SJSA1 (cell line): ENCODE measurements around the gene PHLDB3. TPM values are rescaled to one million over a fixed set of nuclear protein-coding genes. Genes with fewer than 3 reads are reported as not detected.
"Not testable (repeated sequence)": the region's sequence is repeated elsewhere in the genome, so short reads cannot be mapped to it uniquely, and the experiment has no call there.

Source experiments
- DNase-seq, 2 experiments: peaks; one replicate each; pipeline ENCODE4 v3.0.0-alpha.2; 2015 to 2020; ENCODE audit warnings: low spot score in 2 of 2, low read depth in 1 of 2
- H3K27ac ChIP-seq: fragments of 250-450 bp; sonication (Bioruptor Pico); 2 replicates; pipeline ENCODE4 v1.5.1; 2020; ENCODE audit warnings: mild to moderate bottlenecking, moderate library complexity
- H3K27me3 ChIP-seq: fragments of 250-450 bp; sonication (Bioruptor Pico); replicated peaks from 2 replicates; pipeline ENCODE4 v1.5.1; 2020; ENCODE audit warnings: mild to moderate bottlenecking, moderate library complexity
- H3K36me3 ChIP-seq: fragments of 250-450 bp; sonication (Bioruptor Pico); 2 replicates; pipeline ENCODE4 v1.5.1; 2020; ENCODE audit warnings: mild to moderate bottlenecking
- H3K4me1 ChIP-seq: fragments of 250-450 bp; sonication (Bioruptor Pico); replicated peaks from 2 replicates; pipeline ENCODE4 v1.6.1; 2021; ENCODE audit warnings: mild to moderate bottlenecking
- H3K4me3 ChIP-seq: fragments of 250-450 bp; sonication (Bioruptor Pico); 2 replicates; pipeline ENCODE4 v1.5.1; 2020; ENCODE audit warnings: mild to moderate bottlenecking
- H3K9me3 ChIP-seq: fragments of 250-450 bp; sonication (Bioruptor Pico); replicated peaks from 2 replicates; pipeline ENCODE4 v1.5.1; 2020; ENCODE audit warnings: mild to moderate bottlenecking
- total RNA-seq: library from RNA; depleted of rRNA; stranded (reverse); fragments of >200 nt; shearing (Covaris generic); gene quantifications from 2 replicates; pipeline ENCODE4 v1.2.3, GENCODE V29; 2014; rRNA removed

PHLDB3 gene
- 15.1 and 15.8 TPM in 2 replicates for total RNA-seq

DNA sequence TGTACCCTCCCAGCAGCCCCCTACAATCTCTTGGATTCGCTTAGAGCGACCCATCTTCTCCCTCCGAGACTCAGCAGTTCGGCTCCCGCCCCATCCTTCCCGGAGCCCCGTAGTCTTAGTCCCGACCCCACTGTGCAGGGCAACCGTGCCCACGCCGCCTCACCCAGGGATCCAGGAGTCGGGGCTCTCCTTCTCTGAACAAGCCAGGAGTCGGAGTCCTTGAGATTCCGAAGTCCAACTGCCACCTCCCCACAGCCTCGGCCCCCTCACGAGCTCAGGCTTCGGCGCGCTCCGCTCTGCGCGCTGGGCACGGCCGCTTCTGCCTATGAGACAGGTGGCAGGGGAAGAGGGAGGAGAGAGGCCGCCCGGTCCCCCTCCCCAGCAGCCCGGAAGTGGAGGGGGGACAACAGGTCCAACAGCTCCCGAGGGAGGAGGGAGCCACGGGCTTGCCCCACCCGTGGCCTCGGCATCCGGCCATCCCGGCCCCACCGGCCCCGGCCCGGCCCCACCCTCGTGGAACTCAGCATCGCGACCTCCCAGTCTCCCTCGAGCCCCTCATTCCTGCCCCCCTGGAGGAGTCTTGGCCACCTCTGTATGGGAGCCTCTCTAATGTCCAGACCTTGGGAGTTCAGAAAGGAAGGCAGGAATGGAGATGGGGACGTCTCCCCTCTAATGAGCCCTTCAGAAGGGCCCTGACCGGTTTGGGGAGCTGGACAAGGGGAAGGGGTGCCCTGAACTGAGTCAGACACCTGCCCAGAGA is at the start of gene PHLDB3:
Gene PHLDB3 (minus strand): TSS at position 321 of the 760 bp plus-strand sequence. CDS start 628 bp downstream, outside the sequence.
- Histone ChIP-seq H3K4me3 (peak within 1 kb of the TSS; percentile 67), H3K4me1 (peaks cover 8% of the 10 kb centered on the region), H3K36me3 (peaks cover 11% of the 10 kb centered on the region), H3K27me3 (no peaks in the 10 kb centered on the region), H3K27ac (peak within 1 kb of the TSS; percentile 30; the same call in 1 of the 2 replicates), H3K9me3 (no peaks in the 10 kb centered on the region)
- DNase-seq = no peak

- H3K9me3 ChIP-seq = no peaks in the 10 kb centered on the region
- H3K27me3 ChIP-seq = no peaks in the 10 kb centered on the region
- H3K27ac ChIP-seq = no peak overlapping the region
- peaks cover 12% of the 10 kb centered on the region for H3K4me1 ChIP-seq
- peaks cover 67% of the 10 kb centered on the region for H3K36me3 ChIP-seq
- DNase-seq = no peak
- no peak overlapping the region for H3K4me3 ChIP-seq
These were observed 49.1 kb upstream of the PHLDB3 start for GRCh38 chr19:43553656-43554055.

DNA sequence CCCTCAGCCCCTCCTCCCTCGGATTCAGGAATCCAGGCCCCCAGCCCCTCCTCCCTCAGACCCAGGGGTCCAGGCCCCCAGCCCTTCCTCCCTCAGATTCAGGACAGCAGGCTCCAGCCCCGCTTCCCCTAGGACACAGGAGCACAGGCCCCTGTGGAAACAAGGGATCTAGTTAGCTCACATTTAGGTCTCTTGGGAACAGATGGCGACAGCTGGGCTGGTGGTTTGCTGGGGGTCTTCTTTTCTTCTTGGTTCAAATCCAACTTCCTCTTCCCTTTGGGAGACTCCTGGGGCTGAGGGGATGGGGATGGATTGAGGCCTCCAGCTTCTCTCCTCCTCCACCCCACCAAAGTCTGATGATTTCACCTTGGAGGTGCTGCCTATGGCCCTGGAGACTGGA is 48.1 kb upstream of the PHLDB3 start:
- H3K27ac ChIP-seq = no peak overlapping the region
- H3K9me3 ChIP-seq = no peaks in the 10 kb centered on the region
- no peak for DNase-seq

GRCh38 chr19:43552198-43552450 is 47.6 kb upstream of the PHLDB3 start:
- Histone ChIP-seq H3K27me3 (no peaks in the 10 kb centered on the region), H3K4me3 (no peak overlapping the region), H3K27ac (no peak overlapping the region), H3K4me1 (peaks cover 5% of the 10 kb centered on the region), H3K36me3 (peaks cover 65% of the 10 kb centered on the region), H3K9me3 (no peaks in the 10 kb centered on the region)
- no peak for DNase-seq

More for the DNA sequence above, 48.1 kb upstream of the PHLDB3 start:
- H3K4me1 ChIP-seq = peaks cover 7% of the 10 kb centered on the region
- H3K27me3 ChIP-seq = no peaks in the 10 kb centered on the region
- H3K4me3 ChIP-seq = no peak overlapping the region
- H3K36me3 ChIP-seq = peaks cover 63% of the 10 kb centered on the region

GRCh38 chr19:43551399-43552197 is 47.1 kb upstream of the PHLDB3 start:
- H3K36me3 ChIP-seq = peaks cover 62% of the 10 kb centered on the region
- no peak for DNase-seq

DNA sequence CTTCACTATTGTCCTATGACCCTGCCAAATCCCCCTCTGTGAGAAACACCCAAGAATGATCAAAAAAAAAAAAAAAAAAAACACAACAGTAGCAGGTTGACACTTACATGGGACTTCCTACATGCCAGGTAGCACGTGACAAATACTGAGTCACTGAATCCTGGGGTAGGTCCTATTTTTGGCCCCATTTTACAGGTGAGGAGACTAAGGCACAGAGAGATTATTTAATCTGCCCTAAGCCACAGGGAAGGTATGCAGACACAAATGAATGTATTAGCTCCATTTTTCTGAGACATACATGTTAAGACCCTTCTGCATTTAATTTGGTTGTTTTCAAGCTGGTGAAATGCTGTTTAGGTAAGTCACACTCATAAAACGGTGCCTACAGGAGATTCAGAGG is 44.2 kb upstream of the PHLDB3 start:
- Histone ChIP-seq H3K27ac (no peak overlapping the region), H3K4me1 (no peaks in the 10 kb centered on the region), H3K9me3 (no peaks in the 10 kb centered on the region), H3K27me3 (no peaks in the 10 kb centered on the region), H3K4me3 (no peak overlapping the region), H3K36me3 (peaks cover 54% of the 10 kb centered on the region)
- no peak for DNase-seq

More at GRCh38 chr19:43551399-43552197, 47.1 kb upstream of the PHLDB3 start:
- Histone ChIP-seq H3K27ac (no peak overlapping the region), H3K4me3 (no peak overlapping the region), H3K4me1 (no peaks in the 10 kb centered on the region), H3K9me3 (no peaks in the 10 kb centered on the region), H3K27me3 (no peaks in the 10 kb centered on the region)

- not testable (repeated sequence) for H3K27ac ChIP-seq, H3K4me3 ChIP-seq, DNase-seq, H3K4me1 ChIP-seq, H3K27me3 ChIP-seq, H3K9me3 ChIP-seq
- H3K36me3 ChIP-seq = peaks cover 54% of the 10 kb centered on the region
These were observed 43.4 kb upstream of the PHLDB3 start for GRCh38 chr19:43547926-43548325.

- H3K4me1 ChIP-seq = no peaks in the 10 kb centered on the region
- no peaks in the 10 kb centered on the region for H3K9me3 ChIP-seq
- H3K36me3 ChIP-seq = peaks cover 54% of the 10 kb centered on the region
- H3K27me3 ChIP-seq = no peaks in the 10 kb centered on the region
- no peak overlapping the region for H3K4me3 ChIP-seq
- H3K27ac ChIP-seq = no peak overlapping the region
- no peak for DNase-seq
These were observed 42.0 kb upstream of the PHLDB3 start for GRCh38 chr19:43546581-43546980.

DNA sequence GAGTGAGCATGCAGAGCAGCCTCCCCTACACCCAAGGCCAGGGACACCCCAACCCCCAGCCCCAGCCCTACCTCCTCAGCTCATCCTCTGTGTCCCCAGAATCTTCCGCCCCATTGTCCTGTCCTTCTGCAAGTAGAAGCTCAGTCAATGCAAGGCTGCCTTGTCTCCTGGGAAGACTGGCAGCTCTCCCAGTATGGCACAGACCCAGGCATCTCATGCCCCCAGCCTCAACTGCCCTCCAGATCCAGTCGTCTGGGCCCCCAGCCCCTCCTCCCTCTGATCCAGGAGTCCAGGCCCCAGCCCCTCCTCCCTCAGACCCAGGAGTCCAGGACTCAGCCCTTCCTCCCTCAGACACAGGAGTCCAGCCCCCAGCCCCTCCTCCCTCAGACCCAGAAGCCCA is 41.4 kb upstream of the PHLDB3 start:
- H3K36me3 ChIP-seq = peaks cover 51% of the 10 kb centered on the region
- no peaks in the 10 kb centered on the region for H3K9me3 ChIP-seq
- H3K27ac ChIP-seq = no peak overlapping the region
- no peaks in the 10 kb centered on the region for H3K4me1 ChIP-seq
- no peak overlapping the region for H3K4me3 ChIP-seq
- no peaks in the 10 kb centered on the region for H3K27me3 ChIP-seq
- DNase-seq = no peak

GRCh38 chr19:43545276-43545675 is 40.7 kb upstream of the PHLDB3 start:
- Histone ChIP-seq H3K36me3 (peaks cover 54% of the 10 kb centered on the region), H3K27ac (no peak overlapping the region), H3K27me3 (no peaks in the 10 kb centered on the region), H3K4me3 (no peak overlapping the region), H3K4me1 (no peaks in the 10 kb centered on the region), H3K9me3 (no peaks in the 10 kb centered on the region)
- no peak for DNase-seq

- no peaks in the 10 kb centered on the region for H3K9me3 ChIP-seq
- DNase-seq = no peak
- no peak overlapping the region for H3K4me3 ChIP-seq
- no peaks in the 10 kb centered on the region for H3K4me1 ChIP-seq
- peaks cover 61% of the 10 kb centered on the region for H3K36me3 ChIP-seq
- no peak overlapping the region for H3K27ac ChIP-seq
- H3K27me3 ChIP-seq = no peaks in the 10 kb centered on the region
These were observed 39.5 kb upstream of the PHLDB3 start for GRCh38 chr19:43544077-43544476.

GRCh38 chr19:43541920-43542650 is 37.5 kb upstream of the PHLDB3 start:
- H3K27me3 ChIP-seq = no peaks in the 10 kb centered on the region
- no peaks in the 10 kb centered on the region for H3K9me3 ChIP-seq
- no peak overlapping the region for H3K4me3 ChIP-seq
- H3K36me3 ChIP-seq = peaks cover 72% of the 10 kb centered on the region
- DNase-seq = no peak
- no peaks in the 10 kb centered on the region for H3K4me1 ChIP-seq
- no peak overlapping the region for H3K27ac ChIP-seq

- no peak overlapping the region for H3K4me3 ChIP-seq
- peaks cover 74% of the 10 kb centered on the region for H3K36me3 ChIP-seq
- H3K4me1 ChIP-seq = no peaks in the 10 kb centered on the region
- no peak for DNase-seq
- no peak overlapping the region for H3K27ac ChIP-seq
- H3K27me3 ChIP-seq = no peaks in the 10 kb centered on the region
- H3K9me3 ChIP-seq = no peaks in the 10 kb centered on the region
These were observed 35.8 kb upstream of the PHLDB3 start for GRCh38 chr19:43540381-43540780.

DNA sequence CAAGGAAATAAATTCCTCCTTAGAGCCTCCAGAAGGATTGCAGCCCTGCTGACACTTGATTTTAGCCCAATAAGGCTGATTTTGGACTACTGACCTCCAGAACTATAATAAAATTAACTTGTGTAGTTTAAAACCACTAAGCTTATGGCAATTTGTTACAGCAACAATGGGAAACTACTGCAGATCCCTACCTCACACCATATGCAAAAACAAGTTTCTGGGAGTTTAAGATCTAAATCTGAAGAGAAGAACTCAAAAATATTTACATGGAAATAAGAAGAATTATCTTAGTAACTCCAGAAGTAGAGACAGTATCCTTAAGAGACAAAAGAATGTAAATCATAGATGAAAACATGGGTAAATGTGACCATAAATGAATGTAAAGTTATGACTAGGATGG is 34.4 kb upstream of the PHLDB3 start:
- H3K9me3 ChIP-seq = no peaks in the 10 kb centered on the region
- H3K27ac ChIP-seq = no peak overlapping the region
- no peaks in the 10 kb centered on the region; the same call in 1 of the 2 replicates for H3K4me1 ChIP-seq
- no peak overlapping the region for H3K4me3 ChIP-seq
- no peak for DNase-seq
- H3K27me3 ChIP-seq = no peaks in the 10 kb centered on the region
- H3K36me3 ChIP-seq = peaks cover 63% of the 10 kb centered on the region
